Measurements from ENCODE around the gene IL19. TPM values are rescaled to one million over a fixed set of nuclear protein-coding genes. Genes with fewer than 3 reads are reported as not detected.
A peak's percentile ranks its signal among the peaks of the same experiment; 100 is the strongest.

The IL19 gene
- total and polyA plus RNA-seq, 2 donors from 2014 or later: 0.41 to 3.6 TPM

DNA sequence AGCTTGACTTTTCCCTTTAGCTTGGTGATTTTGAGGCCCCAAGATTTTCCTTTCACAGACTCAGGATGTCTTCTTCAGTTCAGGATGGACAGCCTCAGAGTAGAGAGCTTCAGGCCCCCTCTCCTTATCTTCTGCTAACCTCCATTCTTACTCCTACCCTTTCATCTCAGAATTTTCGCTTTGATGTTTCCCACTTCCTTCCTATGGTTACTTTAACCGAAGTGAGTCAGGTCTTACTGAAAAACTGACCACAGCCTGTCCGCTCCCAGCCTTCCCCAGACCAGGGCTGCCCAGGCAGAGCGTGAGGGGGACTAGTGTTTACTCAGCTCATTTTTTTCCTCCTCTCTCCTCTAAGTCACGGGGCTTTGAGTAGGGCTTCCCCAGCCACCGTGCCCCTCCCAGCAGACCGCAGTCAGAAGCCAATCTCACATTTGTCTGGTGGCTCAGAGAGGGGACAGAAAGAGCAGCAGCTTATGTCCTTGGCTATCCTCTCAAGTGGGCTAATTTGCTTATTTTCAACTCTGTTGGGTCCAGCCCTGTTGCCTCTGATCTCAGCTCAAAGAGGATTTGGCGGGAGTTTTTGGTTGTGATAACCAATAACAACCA is 4.2 kb upstream of the IL19 start:
- TF ChIP-seq, protein P1, sequence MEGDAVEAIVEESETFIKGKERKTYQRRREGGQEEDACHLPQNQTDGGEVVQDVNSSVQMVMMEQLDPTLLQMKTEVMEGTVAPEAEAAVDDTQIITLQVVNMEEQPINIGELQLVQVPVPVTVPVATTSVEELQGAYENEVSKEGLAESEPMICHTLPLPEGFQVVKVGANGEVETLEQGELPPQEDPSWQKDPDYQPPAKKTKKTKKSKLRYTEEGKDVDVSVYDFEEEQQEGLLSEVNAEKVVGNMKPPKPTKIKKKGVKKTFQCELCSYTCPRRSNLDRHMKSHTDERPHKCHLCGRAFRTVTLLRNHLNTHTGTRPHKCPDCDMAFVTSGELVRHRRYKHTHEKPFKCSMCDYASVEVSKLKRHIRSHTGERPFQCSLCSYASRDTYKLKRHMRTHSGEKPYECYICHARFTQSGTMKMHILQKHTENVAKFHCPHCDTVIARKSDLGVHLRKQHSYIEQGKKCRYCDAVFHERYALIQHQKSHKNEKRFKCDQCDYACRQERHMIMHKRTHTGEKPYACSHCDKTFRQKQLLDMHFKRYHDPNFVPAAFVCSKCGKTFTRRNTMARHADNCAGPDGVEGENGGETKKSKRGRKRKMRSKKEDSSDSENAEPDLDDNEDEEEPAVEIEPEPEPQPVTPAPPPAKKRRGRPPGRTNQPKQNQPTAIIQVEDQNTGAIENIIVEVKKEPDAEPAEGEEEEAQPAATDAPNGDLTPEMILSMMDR (IDR thresholded peaks at IDR 0.05; ENCODE audit: borderline replicate concordance, extremely low read depth, insufficient read depth): no peak
- Histone ChIP-seq H3K4me1 (ENCODE audit: control insufficient read depth in 2 of 3, insufficient read depth in 2 of 3, low read depth in 1 of 3, low read length in 3 of 3) (no peaks in the 10 kb centered on the region), H3K4me3 (ENCODE audit: low read length in 3 of 3) (no peak overlapping the region), H3K27me3 (ENCODE audit: control insufficient read depth, insufficient read depth, low read length) (no peaks in the 10 kb centered on the region), H3K36me3 (ENCODE audit: control insufficient read depth in 2 of 3, insufficient read depth in 3 of 3, low read length in 3 of 3) (no peaks in the 10 kb centered on the region), H3K9me3 (ENCODE audit: control insufficient read depth in 2 of 3, insufficient read depth in 1 of 3, low read length in 3 of 3) (no peaks in the 10 kb centered on the region), H3K27ac (ENCODE audit: low read depth in 2 of 2, low read length in 2 of 2) (no peak overlapping the region), H3K9ac (ENCODE audit: low read length in 3 of 3) (no peak overlapping the region)
- no peak for FAIRE-seq
- intact Hi-C loops (cut with DNase I): no loop called here
- DNase-seq: peak in 4 of 5 donors; percentile 49 to 75 (median 54)

DNA sequence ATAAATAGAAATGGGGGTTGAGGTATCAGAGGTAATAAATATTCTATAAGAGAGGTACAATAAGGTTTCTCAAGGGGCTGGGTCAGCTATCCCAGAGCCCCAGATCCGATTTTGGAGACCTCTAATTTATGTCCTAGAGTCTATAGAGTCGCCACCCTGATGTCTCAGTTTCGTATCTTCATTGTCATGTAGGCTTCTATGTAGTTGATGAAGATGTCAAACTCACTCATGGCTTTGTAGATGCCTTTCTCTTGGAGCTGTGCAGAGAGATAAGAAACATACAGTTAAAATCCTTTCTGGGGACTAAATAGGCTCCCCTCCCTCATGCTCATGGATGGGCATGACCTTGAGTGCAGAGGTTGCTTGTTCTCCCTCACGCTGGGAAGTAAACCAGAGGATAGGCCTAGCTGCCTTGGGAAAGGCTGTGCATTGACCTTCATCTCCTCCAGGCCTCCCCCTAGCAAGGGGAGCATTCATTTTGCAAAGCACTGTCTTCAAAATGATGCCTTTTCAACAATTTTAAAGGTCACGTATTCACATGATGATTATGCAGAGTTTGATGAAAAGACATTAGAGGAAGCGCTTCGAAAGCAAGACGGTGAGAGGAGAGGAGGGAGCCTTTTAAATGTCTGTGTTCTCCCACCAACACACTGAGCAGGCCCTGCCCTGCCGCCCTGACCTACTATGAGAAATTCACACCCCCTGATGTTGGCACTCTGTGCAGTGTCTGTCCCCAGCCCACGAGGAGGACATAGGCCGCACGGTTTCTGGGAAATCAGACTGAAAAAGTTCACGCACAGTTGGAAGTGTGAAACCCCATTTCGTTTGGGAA is 1.9 kb upstream of the IL19 start:
- Histone ChIP-seq H3K27ac (ENCODE audit: low read depth in 2 of 2, low read length in 2 of 2) (no peak overlapping the region), H3K9me3 (ENCODE audit: control insufficient read depth in 2 of 3, insufficient read depth in 1 of 3, low read length in 3 of 3) (no peaks in the 10 kb centered on the region), H3K9ac (ENCODE audit: low read length in 3 of 3) (no peak overlapping the region), H3K36me3 (ENCODE audit: control insufficient read depth in 2 of 3, insufficient read depth in 3 of 3, low read length in 3 of 3) (no peaks in the 10 kb centered on the region), H3K27me3 (ENCODE audit: control insufficient read depth, insufficient read depth, low read length) (no peaks in the 10 kb centered on the region), H3K4me1 (ENCODE audit: control insufficient read depth in 2 of 3, insufficient read depth in 2 of 3, low read depth in 1 of 3, low read length in 3 of 3) (no peaks in the 10 kb centered on the region), H3K4me3 (ENCODE audit: low read length in 3 of 3) (no peak overlapping the region)
- TF ChIP-seq, protein P1 (IDR thresholded peaks at IDR 0.05; ENCODE audit: borderline replicate concordance, extremely low read depth, insufficient read depth): no peak
- no peak for FAIRE-seq
- intact Hi-C loops (cut with DNase I): no loop called here
- DNase-seq: no peak

DNA sequence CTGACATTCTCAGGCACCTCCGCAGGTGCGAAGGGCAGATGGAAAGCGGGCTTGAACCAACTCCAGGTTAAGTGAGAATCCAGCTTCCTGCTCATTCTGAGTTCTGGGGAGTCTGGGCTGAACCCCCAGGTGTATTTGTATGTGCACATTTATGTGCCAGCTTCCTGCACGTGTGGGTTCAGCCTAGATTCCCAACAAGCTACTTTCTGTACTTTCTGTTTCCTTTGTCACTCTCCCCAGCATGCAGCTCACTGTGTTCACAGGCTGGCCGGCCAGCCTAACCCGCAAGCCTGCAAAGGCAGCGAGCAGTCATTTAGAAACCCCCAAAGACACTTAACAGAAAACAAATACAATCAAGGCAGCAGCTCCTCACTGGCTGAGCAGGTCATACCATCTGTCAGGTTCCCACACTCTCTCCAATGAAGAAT is 1.3 kb upstream of the IL19 start:
- Histone ChIP-seq H3K9me3 (ENCODE audit: control insufficient read depth in 2 of 3, insufficient read depth in 1 of 3, low read length in 3 of 3) (no peaks in the 10 kb centered on the region), H3K9ac (ENCODE audit: low read length in 3 of 3) (no peak overlapping the region), H3K36me3 (ENCODE audit: control insufficient read depth in 2 of 3, insufficient read depth in 3 of 3, low read length in 3 of 3) (no peaks in the 10 kb centered on the region), H3K27ac (ENCODE audit: low read depth in 2 of 2, low read length in 2 of 2) (no peak overlapping the region), H3K4me1 (ENCODE audit: control insufficient read depth in 2 of 3, insufficient read depth in 2 of 3, low read depth in 1 of 3, low read length in 3 of 3) (no peaks in the 10 kb centered on the region), H3K4me3 (ENCODE audit: low read length in 3 of 3) (no peak overlapping the region), H3K27me3 (ENCODE audit: control insufficient read depth, insufficient read depth, low read length) (no peaks in the 10 kb centered on the region)
- intact Hi-C loops (cut with DNase I): no loop called here
- no peak for FAIRE-seq
- no peak for DNase-seq
- TF ChIP-seq, protein P1 (IDR thresholded peaks at IDR 0.05; ENCODE audit: borderline replicate concordance, extremely low read depth, insufficient read depth): no peak
